ENCODE data around the gene MED12L. TPM values are rescaled to one million over a fixed set of nuclear protein-coding genes. Genes with fewer than 3 reads are reported as not detected.
A peak's percentile ranks its signal among the peaks of the same experiment; 100 is the strongest.

MED12L gene
- total RNA-seq, 1 donor = 2.2 TPM

- Histone ChIP-seq H4K20me1 (ENCODE audit: insufficient read depth, low read length) (no peaks in the 10 kb centered on the region), H3K27ac (ENCODE audit: low read depth, low read length) (no peak overlapping the region), H3K79me2 (ENCODE audit: insufficient read depth, low read length) (no peaks in the 10 kb centered on the region), H2AFZ (ENCODE audit: low read length) (no peak overlapping the region), H3K36me3 (ENCODE audit: insufficient read depth, low read length) (no peaks in the 10 kb centered on the region), H3K9me3 (ENCODE audit: low read depth, low read length) (no peaks in the 10 kb centered on the region), H3K4me1 (ENCODE audit: insufficient read depth, low read length) (no peaks in the 10 kb centered on the region), H3K4me3 (ENCODE audit: insufficient read depth, low read length) (no peak overlapping the region), H3K4me2 (ENCODE audit: insufficient read depth, low read length) (no peak overlapping the region), H3K27me3 (ENCODE audit: insufficient read depth, low read length) (no peaks in the 10 kb centered on the region)
- TF ChIP-seq CTCF (IDR thresholded peaks at IDR 0.05; ENCODE audit: extremely low read depth, low read depth, low read length) = no peak
- no peak for DNase-seq (ENCODE audit: insufficient read length, low spot score, missing footprints)
These were observed 88.9 kb downstream of the MED12L start for GRCh38 chr3:151174351-151174750.

- Histone ChIP-seq H4K20me1 (ENCODE audit: insufficient read depth, low read length) (no peaks in the 10 kb centered on the region), H3K36me3 (ENCODE audit: insufficient read depth, low read length) (no peaks in the 10 kb centered on the region), H3K4me3 (ENCODE audit: insufficient read depth, low read length) (no peak overlapping the region), H3K27ac (ENCODE audit: low read depth, low read length) (no peak overlapping the region), H3K9me3 (ENCODE audit: low read depth, low read length) (no peaks in the 10 kb centered on the region), H3K4me1 (ENCODE audit: insufficient read depth, low read length) (no peaks in the 10 kb centered on the region), H3K27me3 (ENCODE audit: insufficient read depth, low read length) (no peaks in the 10 kb centered on the region), H3K79me2 (ENCODE audit: insufficient read depth, low read length) (no peaks in the 10 kb centered on the region), H3K4me2 (ENCODE audit: insufficient read depth, low read length) (no peak overlapping the region), H2AFZ (ENCODE audit: low read length) (no peak overlapping the region)
- no peak for DNase-seq (ENCODE audit: insufficient read length, low spot score, missing footprints)
- no peak for TF ChIP-seq CTCF (IDR thresholded peaks at IDR 0.05; ENCODE audit: extremely low read depth, low read depth, low read length)
These were observed 90.5 kb downstream of the MED12L start for GRCh38 chr3:151175952-151176351.

- no peak for TF ChIP-seq CTCF (IDR thresholded peaks at IDR 0.05; ENCODE audit: extremely low read depth, low read depth, low read length)
- H3K9me3 ChIP-seq (ENCODE audit: low read depth, low read length) = no peaks in the 10 kb centered on the region
- no peak overlapping the region for H2AFZ ChIP-seq (ENCODE audit: low read length)
- H3K27me3 ChIP-seq (ENCODE audit: insufficient read depth, low read length) = no peaks in the 10 kb centered on the region
- H4K20me1 ChIP-seq (ENCODE audit: insufficient read depth, low read length) = no peaks in the 10 kb centered on the region
- no peak overlapping the region for H3K4me2 ChIP-seq (ENCODE audit: insufficient read depth, low read length)
- H3K79me2 ChIP-seq (ENCODE audit: insufficient read depth, low read length) = no peaks in the 10 kb centered on the region
- H3K27ac ChIP-seq (ENCODE audit: low read depth, low read length) = no peak overlapping the region
- DNase-seq (ENCODE audit: insufficient read length, low spot score, missing footprints) = no peak
- H3K4me3 ChIP-seq (ENCODE audit: insufficient read depth, low read length) = no peak overlapping the region
- H3K36me3 ChIP-seq (ENCODE audit: insufficient read depth, low read length) = no peaks in the 10 kb centered on the region
- no peaks in the 10 kb centered on the region for H3K4me1 ChIP-seq (ENCODE audit: insufficient read depth, low read length)
These were observed 92.9 kb downstream of the MED12L start for GRCh38 chr3:151178208-151178845.

- H3K36me3 ChIP-seq (ENCODE audit: insufficient read depth, low read length) = no peaks in the 10 kb centered on the region
- H3K79me2 ChIP-seq (ENCODE audit: insufficient read depth, low read length) = no peaks in the 10 kb centered on the region
- no peak overlapping the region for H3K27ac ChIP-seq (ENCODE audit: low read depth, low read length)
- no peaks in the 10 kb centered on the region for H3K4me1 ChIP-seq (ENCODE audit: insufficient read depth, low read length)
- no peak overlapping the region for H3K4me2 ChIP-seq (ENCODE audit: insufficient read depth, low read length)
- H3K27me3 ChIP-seq (ENCODE audit: insufficient read depth, low read length) = no peaks in the 10 kb centered on the region
- H3K9me3 ChIP-seq (ENCODE audit: low read depth, low read length) = no peaks in the 10 kb centered on the region
- no peak overlapping the region for H3K4me3 ChIP-seq (ENCODE audit: insufficient read depth, low read length)
- H4K20me1 ChIP-seq (ENCODE audit: insufficient read depth, low read length) = no peaks in the 10 kb centered on the region
- no peak overlapping the region for H2AFZ ChIP-seq (ENCODE audit: low read length)
- no peak for TF ChIP-seq CTCF (IDR thresholded peaks at IDR 0.05; ENCODE audit: extremely low read depth, low read depth, low read length)
- DNase-seq (ENCODE audit: insufficient read length, low spot score, missing footprints) = peak; percentile 51
These were observed 97.0 kb downstream of the MED12L start for GRCh38 chr3:151182349-151183079.
